NOMO-1 (cell line): Measurements from ENCODE around the gene SH3BP2.

Experiments used
- DNase-seq, 2 experiments: peaks; one replicate each; lab custom pipeline; 2025; ENCODE audit not compliant: unreplicated experiment in 2 of 2; lab: John Stamatoyannopoulos, UW

The SH3BP2 gene

GRCh38 chr4:2792711-2793585 is at the start of gene SH3BP2:
TSS of gene SH3BP2 (plus strand) at chr4:2793085. CDS start at chr4:2820618, 27,533 bp downstream.
- DNase-seq = peak; percentile 40 to 84

- no peak for DNase-seq
These were observed 49.1 kb upstream of the SH3BP2 start for GRCh38 chr4:2743518-2744445.

- no peak for DNase-seq
These were observed 48.2 kb upstream of the SH3BP2 start for GRCh38 chr4:2744576-2745270.

- DNase-seq = no peak
These were observed 47.4 kb upstream of the SH3BP2 start for GRCh38 chr4:2745516-2745915.

- DNase-seq = no peak
These were observed 46.7 kb upstream of the SH3BP2 start for GRCh38 chr4:2745981-2746806.

- no peak for DNase-seq
These were observed 45.8 kb upstream of the SH3BP2 start for GRCh38 chr4:2746891-2747695.

- DNase-seq = no peak
These were observed 41.9 kb upstream of the SH3BP2 start for GRCh38 chr4:2750719-2751605.

GRCh38 chr4:2753436-2753835 is 39.4 kb upstream of the SH3BP2 start:
- DNase-seq = no peak

GRCh38 chr4:2754848-2755819 is 37.8 kb upstream of the SH3BP2 start:
- DNase-seq = no peak

GRCh38 chr4:2755821-2756690 is 36.8 kb upstream of the SH3BP2 start, which contains the start of gene TNIP2:
TSS of gene TNIP2 (minus strand) at chr4:2756336. CDS start at chr4:2756289, 47 bp downstream.
- peak; percentile 67 to 81 for DNase-seq

- no peak for DNase-seq
These were observed 36.1 kb upstream of the SH3BP2 start for GRCh38 chr4:2756691-2757350.

- no peak for DNase-seq
These were observed 35.5 kb upstream of the SH3BP2 start for GRCh38 chr4:2757426-2757825.

- DNase-seq = no peak
These were observed 31.6 kb upstream of the SH3BP2 start for GRCh38 chr4:2761035-2761923.

GRCh38 chr4:2762048-2762447 is 30.8 kb upstream of the SH3BP2 start:
- no peak for DNase-seq
